ENCODE results near the gene ABT1. TPM values are rescaled to one million over a fixed set of nuclear protein-coding genes. Genes with fewer than 3 reads are reported as not detected.
A peak's percentile ranks its signal among the peaks of the same experiment; 100 is the strongest.

Gene ABT1
- total RNA-seq, 2 experiments from 2014 or later = 17.3 to 18.4 TPM

DNA sequence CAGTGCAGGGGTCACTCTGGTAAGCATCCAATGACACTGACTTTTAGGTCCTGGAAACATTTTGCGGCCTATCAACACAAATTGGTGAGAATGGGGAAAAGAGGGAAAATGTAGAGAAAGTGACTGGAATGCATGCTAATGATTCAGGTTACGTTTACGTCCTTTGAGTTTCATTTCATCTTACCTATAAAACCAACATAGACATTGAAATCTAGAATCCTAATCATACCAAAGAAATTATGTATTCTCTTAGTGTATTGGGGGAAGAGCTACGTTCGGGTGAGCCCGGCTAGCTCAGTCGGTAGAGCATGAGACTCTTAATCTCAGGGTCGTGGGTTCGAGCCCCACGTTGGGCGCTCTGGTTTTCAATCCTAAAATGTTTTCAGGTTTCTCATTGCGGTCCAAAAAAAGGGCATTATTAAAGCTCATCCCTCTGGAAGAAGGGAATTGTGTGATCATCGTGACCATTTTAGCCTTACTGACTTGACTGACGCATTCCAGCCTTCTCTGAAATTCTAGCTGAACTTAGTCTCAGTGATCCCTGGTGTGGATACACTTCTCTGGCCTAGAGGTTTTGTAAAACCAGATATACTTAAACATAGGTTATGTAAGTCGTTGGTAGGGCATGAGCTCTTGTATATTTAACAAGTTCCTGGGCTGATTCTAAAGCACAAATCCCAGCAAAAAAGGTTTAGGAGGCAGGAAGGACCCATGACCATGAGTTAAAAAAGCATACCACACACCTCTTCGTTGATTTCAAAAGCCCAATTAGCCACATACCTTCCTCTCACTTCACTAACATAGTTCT is 40.3 kb upstream of the ABT1 start:
- intact Hi-C loops (cut with micrococcal nuclease) = loop anchor here (10.0 kb wide), 1 partner anchor 918 kb away; the partner anchor contains the start of gene ZNF184
- H3K27ac Mint-ChIP-seq = peak overlapping the region; percentile 42
- DNase-seq = peak; percentile 60
- H3K36me3 Mint-ChIP-seq (ENCODE audit: low read depth) = no peaks in the 10 kb centered on the region
- CTCF ChIA-PET = interaction anchor here (1.0 to 1.5 kb wide), 2 partner anchors 13 to 38 kb away, joined by 3 read pairs; no protein-coding TSS in a partner anchor
- no peaks in the 10 kb centered on the region for H3K9me3 Mint-ChIP-seq
- no peaks in the 10 kb centered on the region for H3K27me3 Mint-ChIP-seq (ENCODE audit: low read depth)
- peak overlapping the region; percentile 6 for H3K4me3 Mint-ChIP-seq
- H3K4me1 Mint-ChIP-seq (ENCODE audit: low read depth) = peaks cover 12% of the 10 kb centered on the region

DNA sequence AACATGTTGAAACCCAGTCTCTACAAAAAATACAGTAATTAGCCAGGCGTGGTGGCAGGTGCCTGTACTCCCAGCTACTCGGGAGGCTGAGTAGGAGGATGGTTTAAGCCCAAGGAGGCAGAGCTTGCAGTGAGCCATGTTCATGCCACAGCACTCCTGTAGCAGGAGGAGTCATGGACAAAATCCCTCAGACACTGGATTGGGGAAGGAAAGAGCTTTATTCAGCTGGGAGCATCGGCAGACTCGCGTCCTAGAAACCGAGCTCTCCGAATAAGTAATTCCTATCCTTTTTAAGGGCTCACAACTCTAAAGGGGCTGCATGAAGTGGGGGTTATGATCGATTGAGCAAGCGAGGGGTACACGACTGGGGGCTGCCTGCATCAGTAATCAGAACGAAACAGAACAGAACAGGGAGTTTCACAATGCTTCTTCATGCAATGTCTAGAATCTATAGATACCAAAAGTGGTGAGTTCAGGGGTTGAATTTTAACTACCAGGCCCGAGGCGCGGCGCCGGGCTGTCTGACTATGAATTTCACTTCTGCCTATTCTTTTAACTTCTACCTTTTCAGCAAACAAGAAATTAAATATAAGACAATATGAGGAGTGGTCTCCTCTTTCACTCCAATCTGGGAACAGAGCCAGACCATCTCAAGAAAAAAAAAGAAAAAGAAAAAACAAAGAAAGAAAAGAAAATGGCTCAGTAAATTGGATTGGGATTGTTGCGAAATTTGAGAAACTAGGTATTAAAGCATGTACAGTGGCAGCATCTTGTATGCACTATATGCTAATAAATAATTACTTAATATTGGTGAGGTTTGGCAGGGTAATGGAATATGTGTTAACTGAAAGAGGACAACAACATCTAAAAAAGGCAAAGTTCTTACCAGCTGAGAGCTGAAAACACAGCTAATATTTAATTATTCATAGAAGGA is 35.0 kb upstream of the ABT1 start:
- Mint-ChIP-seq H3K4me3 (no peak overlapping the region), H3K9me3 (no peaks in the 10 kb centered on the region), H3K36me3 (ENCODE audit: low read depth) (no peaks in the 10 kb centered on the region), H3K4me1 (ENCODE audit: low read depth) (no peaks in the 10 kb centered on the region), H3K27ac (no peak overlapping the region), H3K27me3 (ENCODE audit: low read depth) (no peaks in the 10 kb centered on the region)
- CTCF ChIA-PET = interaction anchor here (0.8 to 1.0 kb wide), 2 partner anchors 16 to 34 kb away, joined by 4 to 6 read pairs; no protein-coding TSS in a partner anchor
- no peak for DNase-seq
- intact Hi-C loops (cut with micrococcal nuclease) = no loop called here

DNA sequence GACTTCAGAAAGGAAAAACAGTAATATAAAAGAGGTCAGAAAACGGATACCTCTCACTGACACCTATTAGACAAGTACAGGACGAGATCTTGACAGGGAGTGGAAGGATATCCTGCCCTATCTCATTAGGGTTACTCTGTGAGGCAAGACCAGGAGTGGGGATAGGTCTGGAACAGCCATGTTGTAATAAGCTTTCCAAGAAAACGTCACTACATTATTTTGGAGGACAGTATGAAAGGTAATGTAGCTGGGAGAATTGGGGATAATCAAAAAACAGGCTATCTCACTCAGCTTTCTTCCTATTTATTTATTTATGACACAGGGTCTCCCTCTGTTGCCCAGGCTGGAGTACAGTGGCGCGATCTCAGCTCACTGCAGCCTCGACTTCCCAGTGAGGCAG is 33.3 kb upstream of the ABT1 start:
- Mint-ChIP-seq H3K27me3 (ENCODE audit: low read depth) (peaks cover under 1% of the 10 kb centered on the region), H3K27ac (no peak overlapping the region), H3K4me3 (no peak overlapping the region), H3K36me3 (ENCODE audit: low read depth) (peaks cover 2% of the 10 kb centered on the region), H3K9me3 (no peaks in the 10 kb centered on the region), H3K4me1 (ENCODE audit: low read depth) (peaks cover 4% of the 10 kb centered on the region)
- CTCF ChIA-PET = interaction anchor here (1.0 to 1.2 kb wide), 3 partner anchors 32 to 222 kb away, joined by 3 to 5 read pairs (median 3); no protein-coding TSS in a partner anchor
- no peak for DNase-seq
- intact Hi-C loops (cut with micrococcal nuclease) = no loop called here

DNA sequence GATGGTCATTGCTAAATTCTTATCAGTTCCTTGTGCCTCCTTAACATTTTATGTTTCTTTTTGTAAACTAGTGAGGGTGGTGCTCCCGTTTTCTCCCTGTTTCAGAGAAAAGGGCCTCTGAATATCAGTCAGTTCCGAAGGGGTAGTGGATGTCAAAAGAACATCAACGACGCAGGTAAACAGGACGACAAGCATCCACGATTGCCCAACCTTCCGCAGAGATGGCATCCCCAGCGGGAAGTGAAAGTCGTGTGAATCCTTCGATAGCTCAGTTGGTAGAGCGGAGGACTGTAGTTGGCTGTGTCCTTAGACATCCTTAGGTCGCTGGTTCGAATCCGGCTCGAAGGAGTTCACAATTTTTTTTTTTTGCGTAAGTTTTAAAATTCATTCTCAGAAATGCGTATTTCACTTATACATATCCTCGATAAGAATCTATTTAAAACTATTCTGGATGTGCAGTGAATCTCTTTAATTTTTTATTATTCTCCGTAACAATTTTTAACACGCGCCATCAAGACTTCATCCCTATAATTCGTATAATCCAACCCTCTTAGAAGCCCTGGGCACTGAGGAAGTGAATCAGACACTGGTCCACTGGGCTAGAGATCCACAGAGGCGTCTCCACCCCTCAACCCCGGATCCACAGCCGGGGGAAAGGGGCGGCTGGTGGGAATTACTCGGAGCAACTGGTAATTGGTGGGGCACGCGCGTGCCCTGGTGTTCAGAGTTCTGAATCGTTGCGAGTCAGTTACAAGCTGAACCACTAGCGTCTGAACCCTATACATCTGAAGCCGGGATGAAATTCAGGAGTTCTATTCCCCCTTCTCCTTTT is 27.9 kb upstream of the ABT1 start:
- CTCF ChIA-PET = interaction anchor here (0.6 to 4.7 kb wide), 15 partner anchors 12 to 511 kb away, joined by 3 to 42 read pairs (median 5); partner anchors contain the start of gene ABT1
- H3K36me3 Mint-ChIP-seq (ENCODE audit: low read depth) = peaks cover 5% of the 10 kb centered on the region
- H3K27me3 Mint-ChIP-seq (ENCODE audit: low read depth) = peaks cover 4% of the 10 kb centered on the region
- no peaks in the 10 kb centered on the region for H3K9me3 Mint-ChIP-seq
- DNase-seq = peak; percentile 99
- H3K4me3 Mint-ChIP-seq = peak overlapping the region; percentile 95
- H3K27ac Mint-ChIP-seq = peak overlapping the region; percentile 91
- peaks cover 33% of the 10 kb centered on the region for H3K4me1 Mint-ChIP-seq (ENCODE audit: low read depth)
- intact Hi-C loops (cut with micrococcal nuclease) = loop anchor here (1.0 to 2.0 kb wide), 8 partner anchors 15 to 394 kb away; no protein-coding TSS in a partner anchor

DNA sequence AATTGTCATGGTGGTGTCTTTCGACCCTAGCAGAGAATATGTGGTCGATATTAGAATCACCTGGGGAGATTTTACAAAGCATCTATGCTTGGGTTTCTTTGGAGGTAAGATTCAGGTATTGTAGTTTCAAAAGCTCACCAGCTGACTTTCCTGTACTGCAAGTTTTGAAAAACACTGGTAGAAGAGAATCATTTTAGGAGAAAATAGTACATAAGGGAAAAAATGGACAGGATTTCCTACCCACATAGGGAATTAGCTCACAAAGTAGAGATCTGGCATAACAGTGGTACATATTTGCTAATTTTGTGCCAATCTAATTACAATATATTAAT is 27.4 kb upstream of the ABT1 start:
- Mint-ChIP-seq H3K4me3 (peak overlapping the region; percentile 95), H3K36me3 (ENCODE audit: low read depth) (peaks cover 5% of the 10 kb centered on the region), H3K27me3 (ENCODE audit: low read depth) (peaks cover 4% of the 10 kb centered on the region), H3K4me1 (ENCODE audit: low read depth) (peaks cover 33% of the 10 kb centered on the region), H3K27ac (no peak overlapping the region), H3K9me3 (no peaks in the 10 kb centered on the region)
- DNase-seq = no peak
- CTCF ChIA-PET = interaction anchor here (0.6 to 4.7 kb wide), 12 partner anchors 13 to 409 kb away, joined by 3 to 42 read pairs (median 4); partner anchors contain the start of gene ABT1
- intact Hi-C loops (cut with micrococcal nuclease) = loop anchor here (1.0 to 2.0 kb wide), 3 partner anchors 228 to 394 kb away; no protein-coding TSS in a partner anchor

DNA sequence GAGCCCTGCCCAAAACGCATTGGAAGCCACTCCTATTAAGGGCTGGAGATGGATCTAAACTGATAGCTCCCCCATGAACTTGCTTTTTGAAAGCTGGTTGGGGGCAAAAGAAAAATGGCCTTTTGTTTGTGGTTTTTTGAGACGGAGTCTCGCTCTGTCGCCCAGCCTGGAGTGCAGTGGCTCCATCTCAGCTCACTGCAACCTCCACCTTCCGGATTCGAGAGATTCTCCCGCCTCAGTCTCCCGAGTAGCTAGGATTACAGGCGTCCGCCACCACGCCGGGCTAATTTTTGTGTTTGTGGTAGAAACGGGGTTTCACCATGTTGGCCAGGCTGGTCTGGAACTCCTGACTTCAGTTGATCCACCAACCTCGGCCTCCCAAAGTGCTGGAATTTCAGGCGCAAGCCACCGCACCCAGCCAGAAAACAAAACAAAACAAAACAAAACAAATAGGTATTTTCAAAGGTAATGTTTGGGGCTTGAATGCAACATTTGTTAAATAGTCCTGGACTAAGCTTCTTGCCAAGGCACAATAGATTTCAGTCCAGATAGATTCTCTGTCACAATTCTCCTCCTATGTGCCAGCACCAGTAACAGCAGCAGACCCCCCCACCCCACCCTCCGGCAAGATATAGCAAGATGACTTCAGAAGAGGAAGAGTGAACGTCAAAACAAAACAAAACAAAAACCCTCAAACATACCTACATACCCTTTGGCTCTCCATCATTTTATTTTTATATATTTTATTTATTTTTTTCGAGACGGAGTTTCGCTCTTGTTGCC is 26.5 kb upstream of the ABT1 start:
- Mint-ChIP-seq H3K4me1 (ENCODE audit: low read depth) (peaks cover 33% of the 10 kb centered on the region), H3K27me3 (ENCODE audit: low read depth) (peaks cover 4% of the 10 kb centered on the region), H3K36me3 (ENCODE audit: low read depth) (peaks cover 5% of the 10 kb centered on the region), H3K9me3 (no peaks in the 10 kb centered on the region), H3K27ac (no peak overlapping the region), H3K4me3 (no peak overlapping the region)
- CTCF ChIA-PET = interaction anchor here (0.6 to 4.7 kb wide), 14 partner anchors 14 to 362 kb away, joined by 3 to 42 read pairs (median 4); partner anchors contain the start of gene ABT1
- no peak for DNase-seq
- intact Hi-C loops (cut with micrococcal nuclease) = no loop called here

DNA sequence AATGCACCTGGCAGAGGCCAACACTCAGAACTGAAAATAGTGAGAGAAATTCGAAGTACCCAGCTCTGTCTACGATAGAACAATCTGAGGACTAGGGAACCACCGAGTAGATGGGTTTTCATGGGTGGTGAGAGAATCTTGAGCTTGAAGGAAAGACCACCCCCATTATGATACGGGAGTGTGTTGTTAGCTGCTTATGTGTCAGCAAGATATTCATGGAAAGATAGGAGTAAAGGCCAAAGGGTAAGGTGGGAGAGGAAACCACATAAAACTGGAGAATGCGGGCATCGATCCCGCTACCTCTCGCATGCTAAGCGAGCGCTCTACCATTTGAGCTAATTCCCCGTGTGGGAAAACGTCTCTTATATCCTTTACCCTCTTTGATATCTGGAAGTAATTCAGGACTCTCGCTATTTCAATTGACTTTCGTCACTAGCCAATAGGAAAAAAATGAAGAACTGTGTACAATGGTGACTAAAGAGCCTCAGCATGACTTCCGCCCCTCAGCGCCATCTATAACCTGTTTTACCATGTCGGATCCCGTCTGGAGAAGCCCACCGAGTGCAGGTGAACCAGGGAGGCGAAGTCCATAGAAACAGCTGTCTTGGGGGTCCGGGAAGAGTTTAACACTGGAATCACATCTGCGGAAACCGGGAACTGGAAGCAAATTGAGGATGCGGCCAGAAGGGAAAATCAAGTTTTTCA is 25.0 kb upstream of the ABT1 start:
- intact Hi-C loops (cut with micrococcal nuclease) = loop anchor here (1.0 kb wide), 2 partner anchors 24 to 507 kb away; no protein-coding TSS in a partner anchor
- peaks cover 5% of the 10 kb centered on the region for H3K36me3 Mint-ChIP-seq (ENCODE audit: low read depth)
- peak overlapping the region; percentile 84 for H3K4me3 Mint-ChIP-seq
- H3K27me3 Mint-ChIP-seq (ENCODE audit: low read depth) = peaks cover 4% of the 10 kb centered on the region
- peak; percentile 66 for DNase-seq
- no peaks in the 10 kb centered on the region for H3K9me3 Mint-ChIP-seq
- peaks cover 36% of the 10 kb centered on the region for H3K4me1 Mint-ChIP-seq (ENCODE audit: low read depth)
- CTCF ChIA-PET = interaction anchor here (0.7 to 4.7 kb wide), 18 partner anchors 13 to 250 kb away, joined by 3 to 42 read pairs (median 4); partner anchors contain the start of gene ABT1
- peak overlapping the region; percentile 85 for H3K27ac Mint-ChIP-seq

DNA sequence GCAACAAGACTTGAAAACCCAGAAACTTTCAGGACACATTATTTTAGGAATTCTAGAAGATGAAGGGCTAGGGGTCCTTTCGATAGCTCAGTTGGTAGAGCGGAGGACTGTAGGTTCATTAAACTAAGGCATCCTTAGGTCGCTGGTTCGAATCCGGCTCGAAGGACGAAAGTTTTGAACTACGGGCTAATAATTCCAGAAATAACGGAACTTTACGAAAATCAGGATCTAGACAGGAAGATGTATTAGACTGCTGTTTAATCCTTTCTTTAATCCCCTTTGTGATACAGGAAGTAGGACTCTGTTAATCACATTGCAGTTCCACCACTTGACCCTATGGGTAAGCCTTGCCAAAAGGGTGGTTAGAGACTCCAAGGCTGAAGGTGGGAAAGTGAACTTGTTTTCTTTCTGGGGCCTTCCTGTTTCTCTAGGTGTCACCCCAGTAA is 21.2 kb upstream of the ABT1 start:
- no peak for DNase-seq
- intact Hi-C loops (cut with micrococcal nuclease) = no loop called here
- Mint-ChIP-seq H3K9me3 (peaks cover 12% of the 10 kb centered on the region), H3K4me1 (ENCODE audit: low read depth) (peaks cover 33% of the 10 kb centered on the region), H3K27me3 (ENCODE audit: low read depth) (peaks cover 2% of the 10 kb centered on the region), H3K36me3 (ENCODE audit: low read depth) (peaks cover 1% of the 10 kb centered on the region), H3K4me3 (no peak overlapping the region), H3K27ac (no peak overlapping the region)
- CTCF ChIA-PET = interaction anchor here (12.4 kb wide), 1 partner anchor 19 kb away, joined by 106 read pairs; the partner anchor contains the start of gene ABT1

DNA sequence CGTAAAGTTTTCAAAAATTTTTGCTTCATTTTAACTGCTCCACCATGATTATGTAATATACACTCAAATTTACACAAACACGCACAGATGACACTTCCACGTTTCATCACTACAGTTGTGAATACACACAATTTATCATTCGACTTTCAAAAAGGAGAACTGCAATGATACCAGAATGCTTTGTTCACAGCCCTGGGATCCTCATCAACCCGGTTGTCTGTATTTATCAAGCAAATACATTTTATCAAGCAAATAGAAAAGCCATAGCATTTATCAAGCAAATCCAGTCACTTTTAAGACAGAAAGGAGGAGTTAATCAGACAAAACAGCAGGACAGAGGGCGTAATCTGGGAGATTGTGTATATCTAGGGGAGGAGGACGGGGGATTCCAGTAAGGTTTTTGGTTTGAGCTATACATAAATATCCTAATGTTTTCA is 20.3 kb upstream of the ABT1 start:
- Mint-ChIP-seq H3K9me3 (peaks cover 12% of the 10 kb centered on the region), H3K4me3 (peak overlapping the region; percentile 68), H3K4me1 (ENCODE audit: low read depth) (peaks cover 37% of the 10 kb centered on the region), H3K36me3 (ENCODE audit: low read depth) (peaks cover 1% of the 10 kb centered on the region), H3K27me3 (ENCODE audit: low read depth) (peaks cover 2% of the 10 kb centered on the region), H3K27ac (peak overlapping the region; percentile 77)
- CTCF ChIA-PET = interaction anchor here (0.9 to 12.4 kb wide), 2 partner anchors 18 to 23 kb away, joined by 5 to 106 read pairs; partner anchors contain the start of gene ABT1
- DNase-seq = no peak
- intact Hi-C loops (cut with micrococcal nuclease) = no loop called here

Measured in activated naive CD4-positive, alpha-beta T cell treated with anti-CD3 and anti-CD28 coated beads for 36 hours (primary cell).